Fibroblast of peridontal ligament (primary cell): ENCODE measurements around the gene TOGARAM2.
A peak's percentile ranks its signal among the peaks of the same experiment; 100 is the strongest.

Source experiments
- DNase-seq: peaks from one replicate; pipeline ENCODE4 v3.0.0-alpha.2; 2010; ENCODE audit errors: extremely low read depth

Gene TOGARAM2

DNA sequence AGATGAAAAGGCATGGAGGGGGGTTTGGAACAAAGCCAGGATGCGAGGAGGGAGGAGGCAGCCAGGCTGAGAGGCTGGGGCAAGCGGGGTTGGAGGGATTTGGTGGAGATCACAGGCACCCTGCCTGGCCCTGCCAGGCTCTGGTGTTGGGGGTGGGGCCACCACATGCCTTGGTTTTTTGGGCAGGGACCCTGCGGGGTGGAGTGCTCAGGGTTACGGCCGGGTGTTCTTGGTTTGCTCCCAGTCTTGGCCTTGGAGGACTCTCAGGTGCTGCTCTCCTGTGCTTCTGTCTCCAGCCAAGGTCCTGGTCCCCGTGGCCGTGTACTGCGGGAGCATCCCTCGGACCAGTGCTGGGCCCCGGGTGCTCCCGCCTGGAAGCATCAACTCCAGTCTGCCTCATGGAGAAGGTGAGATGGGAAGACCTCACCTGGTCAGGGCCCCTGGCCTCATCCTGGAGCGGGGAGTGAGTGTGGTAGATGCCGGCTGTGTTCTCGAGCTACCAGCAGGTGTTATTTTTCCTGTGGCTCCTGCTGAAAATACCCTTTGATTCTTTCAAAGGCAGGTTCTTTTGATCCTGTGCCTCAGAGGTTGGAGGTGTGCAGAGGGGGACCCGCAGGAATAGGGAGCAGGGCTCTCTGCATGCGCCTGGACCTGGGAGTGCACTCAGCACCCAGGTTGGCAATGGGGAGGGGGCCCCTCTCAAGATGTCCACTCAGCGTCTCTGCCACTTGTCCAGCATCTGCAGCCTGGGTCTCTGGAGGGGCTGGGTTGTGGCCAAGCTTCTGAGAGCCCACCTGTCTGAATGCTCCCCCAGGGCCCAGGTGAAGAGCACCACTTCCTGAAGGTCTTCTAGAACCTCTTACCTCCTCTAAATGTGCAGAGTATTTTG, 17.0 kb downstream of the TOGARAM2 start:
- no peak for DNase-seq

- no peak for DNase-seq
Observed at GRCh38 chr2:29000481-29000880, 19.4 kb downstream of the TOGARAM2 start.

DNA sequence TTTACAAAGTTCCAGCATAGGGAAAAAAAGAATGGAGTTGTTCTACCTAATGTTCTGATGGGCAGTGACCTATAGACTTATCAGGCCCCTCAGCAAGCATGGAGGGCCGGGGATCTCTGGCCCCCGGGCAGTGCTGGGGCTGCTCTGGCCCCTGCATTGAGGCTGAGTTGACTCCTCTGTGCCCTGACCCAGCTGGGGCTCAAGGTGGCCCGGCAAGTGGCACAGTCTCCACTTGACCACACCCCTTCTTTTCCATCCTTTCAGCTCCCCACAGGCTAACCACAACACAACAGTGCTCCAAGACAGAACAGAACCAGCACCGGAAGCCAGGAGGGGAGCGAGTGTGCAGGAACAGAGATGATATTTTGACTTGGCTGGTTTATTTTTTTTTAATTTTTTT, 19.9 kb downstream of the TOGARAM2 start:
- no peak for DNase-seq

DNA sequence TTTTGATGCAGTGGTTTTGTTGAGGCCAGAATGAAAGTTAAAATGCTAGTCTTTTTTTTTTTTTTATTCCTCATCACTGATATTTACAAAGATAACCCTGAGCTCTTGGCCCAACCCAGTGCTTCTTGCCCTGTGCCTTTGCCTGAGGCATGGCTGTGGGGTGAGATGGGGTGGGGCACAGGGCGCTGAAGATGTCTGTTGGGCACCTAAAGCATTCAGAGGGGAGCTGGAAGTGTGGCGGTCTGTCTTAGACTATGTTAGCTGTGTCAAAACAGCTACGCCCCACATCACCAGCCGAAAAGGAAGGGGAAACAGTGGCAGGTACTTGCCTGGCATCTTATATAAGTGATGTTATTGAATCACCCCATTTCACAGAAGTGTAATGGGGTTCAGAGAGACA, 20.7 kb downstream of the TOGARAM2 start:
- no peak for DNase-seq

- DNase-seq, result no peak
Observed at GRCh38 chr2:29004755-29005154, 23.7 kb downstream of the TOGARAM2 start.

DNA sequence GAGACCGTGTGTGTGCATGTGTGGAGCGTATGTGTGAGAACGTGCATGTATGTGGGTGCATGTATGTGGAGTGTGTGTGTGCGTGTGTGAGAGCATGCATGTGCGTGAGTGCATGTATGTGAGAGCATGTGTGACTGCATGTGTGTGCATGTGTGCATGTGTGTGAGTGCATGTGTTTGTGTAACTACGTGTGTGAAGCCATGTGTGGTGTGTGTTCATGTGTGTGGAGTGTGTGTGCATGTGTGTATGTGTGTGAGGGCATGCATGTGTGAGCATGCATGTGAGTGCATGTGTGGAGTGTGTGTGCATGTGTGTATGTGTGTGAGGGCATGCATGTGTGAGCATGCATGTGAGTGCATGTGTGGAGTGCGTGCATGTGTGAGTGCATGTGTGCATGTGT, 24.2 kb downstream of the TOGARAM2 start:
- DNase-seq, result no peak

DNA sequence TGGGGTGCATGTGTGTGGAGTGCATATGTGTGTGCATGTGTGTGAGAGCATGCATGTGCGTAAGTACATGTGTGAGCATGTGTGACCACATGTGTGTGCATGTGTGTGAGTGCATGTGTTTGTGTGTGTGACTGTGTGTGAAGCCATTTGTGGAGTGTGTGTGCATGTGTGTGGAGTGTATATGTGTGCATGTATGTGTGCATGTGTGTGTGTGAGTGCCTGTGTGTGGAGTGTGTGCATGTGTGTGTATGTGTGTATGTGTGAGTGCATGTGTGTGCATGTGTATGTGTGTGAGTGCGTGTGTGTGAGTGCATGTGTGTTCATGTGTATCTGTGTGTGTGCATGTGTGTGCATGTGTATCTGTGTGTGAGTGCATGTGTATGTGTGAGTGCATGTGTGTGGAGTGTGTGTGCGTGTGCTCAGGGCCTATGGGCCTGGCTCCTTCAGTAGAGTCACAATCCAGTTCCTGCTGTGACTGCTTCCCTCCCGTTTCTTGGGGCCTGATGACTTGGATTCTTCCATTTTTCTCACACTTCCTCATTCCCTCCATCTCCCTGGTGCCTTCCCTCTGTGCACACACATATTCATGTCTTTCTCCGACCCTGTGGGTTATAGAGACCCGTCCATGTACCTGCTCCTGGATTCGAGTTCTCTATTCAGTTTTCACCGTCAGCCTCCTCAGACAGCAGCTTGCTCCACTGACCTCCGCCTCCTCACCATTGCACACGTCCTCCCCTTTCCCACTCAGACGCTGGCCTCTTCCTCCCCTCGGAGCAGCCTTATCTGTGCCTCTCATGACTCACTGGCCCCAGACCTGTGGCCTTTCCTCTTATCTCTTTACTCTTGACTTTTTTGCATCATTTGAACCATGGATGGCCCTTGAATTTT, 25.2 kb downstream of the TOGARAM2 start:
- no peak for DNase-seq

DNA sequence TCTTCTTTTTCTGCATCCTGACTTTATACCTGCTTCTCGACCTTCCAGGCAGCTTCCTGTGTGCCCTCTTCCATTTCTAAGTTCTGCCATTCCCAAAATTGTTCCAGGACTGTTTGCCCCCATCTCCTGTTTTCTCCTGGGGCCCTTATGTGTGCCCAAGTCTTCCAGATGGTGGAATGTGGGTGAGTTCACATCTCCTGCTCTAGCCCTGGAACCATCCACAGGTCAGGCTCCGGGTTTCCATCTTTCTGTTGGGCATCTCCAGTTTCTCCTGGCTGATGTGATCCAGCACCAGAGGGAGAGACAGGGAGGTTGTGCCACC, 25.8 kb downstream of the TOGARAM2 start:
- DNase-seq, result no peak

DNA sequence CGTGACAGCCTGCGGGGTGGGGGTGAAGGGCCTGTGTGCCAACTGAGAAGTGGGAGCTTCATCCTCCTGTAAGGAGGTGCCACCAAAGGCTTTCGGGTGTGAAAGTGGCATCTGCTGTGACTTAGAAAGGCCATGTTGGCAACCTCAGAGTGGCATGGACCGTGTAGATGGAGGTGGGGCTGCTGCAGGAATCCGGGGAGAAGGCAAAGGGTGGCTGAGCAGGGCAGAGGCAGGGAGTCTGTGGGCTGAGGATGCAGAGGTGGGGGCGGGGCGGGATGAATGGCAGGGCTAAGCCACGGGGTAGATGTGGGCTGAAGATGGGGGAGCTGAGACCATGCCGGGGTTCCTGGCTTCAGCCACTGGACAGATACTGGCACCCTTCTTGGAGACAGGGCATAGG, 28.2 kb downstream of the TOGARAM2 start:
- DNase-seq, result no peak

GRCh38 chr2:29009711-29010677, 28.9 kb downstream of the TOGARAM2 start:
- DNase-seq, result no peak

DNA sequence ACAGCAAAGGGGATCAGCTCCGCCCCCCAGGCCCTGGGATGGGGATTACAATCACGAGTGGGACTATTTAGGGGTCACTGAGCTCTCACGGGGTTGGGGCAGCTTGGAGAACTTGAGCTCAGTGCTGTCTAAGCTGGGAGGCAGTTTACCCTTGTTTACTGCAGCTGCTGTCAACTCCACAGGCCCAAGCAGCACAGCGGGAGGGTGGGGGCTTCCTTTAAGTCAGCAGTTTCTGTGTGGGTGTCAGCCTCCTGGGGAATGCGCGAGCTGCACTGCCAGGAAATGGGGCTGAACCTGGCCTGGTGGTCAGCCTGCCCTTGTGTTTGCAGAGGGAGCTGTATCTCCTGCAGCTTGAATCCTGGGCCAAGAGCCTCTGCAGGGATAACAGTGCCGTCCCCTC, 29.8 kb downstream of the TOGARAM2 start:
- peak; percentile 5 for DNase-seq

- DNase-seq, result no peak
Observed at GRCh38 chr2:29011418-29012060, 30.4 kb downstream of the TOGARAM2 start.

DNA sequence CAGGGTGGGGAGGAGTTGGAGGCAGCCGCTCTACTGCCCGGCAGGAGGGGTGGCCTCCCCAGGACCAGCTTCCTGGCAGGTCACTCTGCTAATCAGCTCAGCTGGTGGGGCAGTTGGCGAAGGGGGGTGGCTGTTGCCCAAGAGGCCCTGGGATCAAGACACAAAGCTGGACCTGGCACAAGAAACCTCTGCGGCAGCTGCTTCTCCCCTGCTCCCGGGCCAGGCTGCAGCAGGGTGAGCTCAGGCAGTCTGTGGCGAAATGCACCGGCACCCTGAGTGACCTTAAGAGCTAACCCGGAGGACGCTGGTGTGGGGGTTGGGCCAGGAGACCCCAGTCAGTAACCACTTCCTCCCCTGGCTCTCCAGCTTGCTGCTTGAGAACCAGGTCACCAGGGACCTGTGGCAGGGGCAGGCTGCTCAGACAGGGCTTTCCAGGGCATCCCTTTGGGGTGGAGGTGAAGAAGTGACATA, 31.1 kb downstream of the TOGARAM2 start:
- DNase-seq, result no peak

DNA sequence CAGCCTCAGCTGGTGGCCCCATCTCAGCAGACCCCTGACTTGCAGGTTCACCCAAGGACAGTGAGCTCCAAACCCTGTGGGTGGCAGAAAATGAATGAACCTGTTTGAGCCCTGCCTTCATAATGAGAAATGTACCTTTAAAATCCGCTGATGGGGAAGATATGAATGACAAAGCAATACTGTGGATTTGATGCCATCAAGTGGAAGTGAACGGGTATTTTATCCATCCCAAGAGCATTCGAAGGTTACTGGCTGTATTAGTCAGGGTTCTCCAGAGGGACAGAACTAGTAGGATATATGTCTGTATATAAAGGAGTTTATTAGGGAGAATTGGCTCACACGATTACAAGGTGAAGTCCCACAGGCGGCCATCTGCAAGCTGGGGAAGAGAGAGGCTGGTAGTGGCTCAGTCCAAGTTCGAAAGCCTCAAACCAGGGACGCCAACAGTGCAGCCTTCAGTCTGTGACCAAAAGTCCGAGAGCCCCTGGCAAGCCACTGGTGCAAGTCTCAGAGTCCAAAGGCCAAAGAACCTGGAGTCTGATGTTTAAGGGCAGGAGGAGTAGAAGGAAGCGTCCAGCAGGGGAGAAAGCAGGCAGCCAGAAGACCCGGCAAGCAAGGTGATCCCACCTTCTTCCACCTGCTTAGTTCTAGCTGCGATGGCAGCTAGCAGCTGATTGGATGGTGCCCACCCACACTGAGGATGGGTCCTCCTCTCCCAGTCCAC, 32.1 kb downstream of the TOGARAM2 start:
- peak; percentile 19 for DNase-seq

- DNase-seq, result no peak
Observed at GRCh38 chr2:29014331-29014730, 33.2 kb downstream of the TOGARAM2 start.

GRCh38 chr2:29014811-29015421, 33.8 kb downstream of the TOGARAM2 start:
- peak; percentile 7 for DNase-seq

DNA sequence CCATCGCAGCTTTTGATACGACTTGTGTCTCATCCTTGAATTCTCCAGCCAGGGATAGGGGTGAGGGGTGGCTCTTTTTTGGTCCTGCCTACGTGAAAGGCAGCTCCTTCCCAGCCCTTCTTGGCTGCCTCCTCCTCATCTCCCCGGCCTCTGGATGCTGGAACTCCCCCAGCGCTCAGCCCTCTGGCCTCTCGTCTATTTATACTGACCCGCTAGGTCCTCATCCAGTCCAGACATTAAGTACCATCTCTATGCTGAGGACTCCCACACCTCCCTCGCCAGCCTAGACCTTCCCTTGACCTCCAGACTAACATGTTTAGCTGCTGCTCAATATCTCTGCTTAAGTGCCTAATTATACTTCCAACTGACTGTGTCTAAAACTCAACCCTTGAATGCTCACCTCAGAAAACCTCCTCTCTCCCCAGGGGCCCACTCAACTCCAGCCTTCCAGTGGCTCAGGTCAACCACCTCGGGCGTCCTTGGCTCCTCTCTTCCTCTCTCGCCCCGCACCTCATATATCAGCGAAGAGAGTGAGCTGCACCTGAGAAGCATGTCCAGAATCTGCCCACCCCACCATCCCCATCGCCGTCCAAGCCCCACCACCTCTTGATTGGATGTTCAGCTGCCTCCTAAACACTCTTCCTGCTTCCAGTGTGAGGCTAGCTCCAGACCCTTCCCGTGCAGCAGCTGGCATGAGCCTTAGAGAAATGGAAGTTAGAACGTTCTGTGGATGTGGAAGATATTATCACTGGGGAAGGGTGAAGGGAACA, 34.8 kb downstream of the TOGARAM2 start:
- DNase-seq, result no peak

- no peak for DNase-seq
Observed at GRCh38 chr2:29016504-29016903, 35.4 kb downstream of the TOGARAM2 start.

- no peak for DNase-seq
Observed at GRCh38 chr2:29017716-29018435, 36.8 kb downstream of the TOGARAM2 start.
